SU-DHL-6 (cell line): ENCODE data around the gene EIF2B5.

Source experiments
- EZH2phosphoT487 ChIP-seq: fragments of 200-600 bp; sonication (generic), shearing (Covaris generic); conservative IDR thresholded peaks from 2 replicates; pipeline ENCODE4 v1.6.1; 2018; ENCODE audit warnings: mild to moderate bottlenecking, antibody characterized with exemption, low read length, moderate library complexity, mixed read lengths
- TF ChIP-seq, protein P1 (sequence below): fragments of 200-600 bp; sonication (generic); IDR thresholded peaks from one replicate; pipeline ENCODE4 v1.5.1; 2017; ENCODE audit warnings: antibody characterized with exemption, mild to moderate bottlenecking, low read length, moderate library complexity; ENCODE audit not compliant: insufficient read depth, poor library complexity, severe bottlenecking

DNA sequence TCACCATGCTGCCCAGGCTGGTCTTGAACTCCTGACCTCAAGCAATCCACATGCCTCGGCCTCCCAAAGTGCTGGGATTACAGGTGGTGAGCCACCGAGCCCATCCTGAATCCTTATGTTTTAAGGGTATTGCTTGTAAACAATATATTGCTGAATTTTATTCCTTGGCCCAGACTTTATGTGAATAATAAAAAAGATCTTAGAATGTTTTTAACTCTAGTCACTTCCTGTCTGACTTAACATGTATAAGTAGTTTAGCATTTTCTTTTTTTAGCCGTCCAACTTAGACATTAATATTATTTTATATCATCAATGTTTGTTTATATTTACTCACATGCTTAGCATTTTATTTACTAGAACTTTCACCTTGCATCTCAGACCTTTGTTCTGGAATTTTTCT lies 9.2 kb upstream of the EIF2B5 start:
- TF ChIP-seq, protein P1, sequence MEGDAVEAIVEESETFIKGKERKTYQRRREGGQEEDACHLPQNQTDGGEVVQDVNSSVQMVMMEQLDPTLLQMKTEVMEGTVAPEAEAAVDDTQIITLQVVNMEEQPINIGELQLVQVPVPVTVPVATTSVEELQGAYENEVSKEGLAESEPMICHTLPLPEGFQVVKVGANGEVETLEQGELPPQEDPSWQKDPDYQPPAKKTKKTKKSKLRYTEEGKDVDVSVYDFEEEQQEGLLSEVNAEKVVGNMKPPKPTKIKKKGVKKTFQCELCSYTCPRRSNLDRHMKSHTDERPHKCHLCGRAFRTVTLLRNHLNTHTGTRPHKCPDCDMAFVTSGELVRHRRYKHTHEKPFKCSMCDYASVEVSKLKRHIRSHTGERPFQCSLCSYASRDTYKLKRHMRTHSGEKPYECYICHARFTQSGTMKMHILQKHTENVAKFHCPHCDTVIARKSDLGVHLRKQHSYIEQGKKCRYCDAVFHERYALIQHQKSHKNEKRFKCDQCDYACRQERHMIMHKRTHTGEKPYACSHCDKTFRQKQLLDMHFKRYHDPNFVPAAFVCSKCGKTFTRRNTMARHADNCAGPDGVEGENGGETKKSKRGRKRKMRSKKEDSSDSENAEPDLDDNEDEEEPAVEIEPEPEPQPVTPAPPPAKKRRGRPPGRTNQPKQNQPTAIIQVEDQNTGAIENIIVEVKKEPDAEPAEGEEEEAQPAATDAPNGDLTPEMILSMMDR: no peak
- TF ChIP-seq EZH2phosphoT487: no peak
